HG02943 (cell line): ENCODE measurements around the gene ZPBP.
"Not testable (repeated sequence)": the region's sequence is repeated elsewhere in the genome, so short reads cannot be mapped to it uniquely, and the experiment has no call there.

Source experiments
- ATAC-seq: cut with Tn5 transposase; IDR thresholded peaks from one replicate; pipeline ENCODE4 v1.9.1; 2021; ENCODE audit warnings: mild to moderate bottlenecking, low read depth, moderate library complexity; ENCODE audit not compliant: unreplicated experiment

The ZPBP gene

DNA sequence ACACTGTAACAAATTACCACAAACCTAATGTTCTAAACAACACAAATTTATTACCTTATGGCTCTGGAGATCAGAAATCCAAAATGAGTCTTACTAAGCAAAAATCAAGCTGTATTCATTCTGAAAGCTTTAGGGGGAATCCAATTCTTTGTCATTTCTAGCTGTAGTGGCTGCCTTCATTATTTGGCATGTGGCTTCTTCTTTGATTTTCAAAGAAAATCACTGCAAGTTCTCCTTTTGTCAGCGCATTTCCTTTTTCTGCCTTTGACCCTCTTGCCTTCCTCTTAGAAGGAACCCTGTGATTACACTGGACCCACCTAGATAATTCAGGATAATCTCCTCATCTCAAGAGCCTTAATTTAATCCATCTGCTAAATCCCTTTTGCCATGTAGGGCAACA is 36.9 kb downstream of the ZPBP start:
- no peak for ATAC-seq

DNA sequence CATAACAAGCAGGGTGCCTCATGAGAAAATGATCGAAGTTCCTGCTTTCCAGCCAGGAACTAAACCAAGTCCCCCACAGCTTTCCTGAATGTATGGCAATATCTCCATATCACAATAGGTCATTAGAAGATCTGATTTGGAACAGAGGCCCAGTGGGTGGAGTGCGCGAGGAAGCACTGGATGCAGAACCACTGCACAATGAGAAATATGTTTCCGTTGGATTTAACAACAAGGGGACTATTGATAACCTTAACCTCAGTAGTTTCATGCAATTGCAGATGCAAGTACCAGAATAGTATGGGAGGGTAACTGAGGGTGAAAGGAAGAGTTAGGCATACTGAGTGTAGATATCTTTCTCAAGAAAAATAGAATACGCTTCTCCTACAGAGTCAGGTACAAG is 45.3 kb downstream of the ZPBP start:
- ATAC-seq, result no peak

DNA sequence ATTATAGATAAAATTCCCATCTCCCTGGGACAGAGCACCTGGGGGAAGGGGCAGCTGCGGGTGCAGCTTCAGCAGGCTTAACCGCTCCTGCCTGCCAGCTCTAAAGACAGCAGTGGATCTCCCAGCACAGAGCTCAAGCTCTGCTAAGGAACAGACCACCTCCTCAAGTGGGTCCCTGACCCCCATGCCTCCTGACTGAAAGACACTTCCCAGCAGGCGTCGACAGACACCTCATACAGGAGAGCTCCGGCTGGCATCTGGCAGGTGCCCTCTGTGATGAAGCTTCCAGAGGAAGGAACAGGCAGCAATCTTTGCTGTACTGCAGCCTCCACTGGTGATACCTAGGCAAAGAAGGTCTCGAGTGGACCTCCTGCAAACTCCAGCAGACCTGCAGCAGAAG is 51.9 kb downstream of the ZPBP start:
- not testable (repeated sequence) for ATAC-seq

DNA sequence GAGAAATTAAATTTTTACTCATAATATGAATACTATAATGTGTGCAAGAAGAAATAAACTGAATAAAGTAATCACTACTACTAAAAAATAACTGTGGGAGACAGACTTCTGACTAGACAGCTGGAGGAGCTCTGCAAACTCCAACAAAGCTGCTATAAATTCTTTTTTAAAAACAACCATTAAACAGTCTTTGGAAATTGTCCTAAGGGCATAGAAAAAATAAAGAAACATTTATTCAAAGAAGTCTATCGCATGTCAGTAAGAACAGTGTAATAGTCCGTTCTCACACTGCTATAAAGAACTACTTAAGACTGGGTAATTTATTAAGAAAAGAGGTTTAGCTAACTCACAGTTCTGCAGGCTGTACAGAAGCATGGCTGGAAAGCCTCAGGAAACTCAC is 56.0 kb downstream of the ZPBP start:
- no peak for ATAC-seq

DNA sequence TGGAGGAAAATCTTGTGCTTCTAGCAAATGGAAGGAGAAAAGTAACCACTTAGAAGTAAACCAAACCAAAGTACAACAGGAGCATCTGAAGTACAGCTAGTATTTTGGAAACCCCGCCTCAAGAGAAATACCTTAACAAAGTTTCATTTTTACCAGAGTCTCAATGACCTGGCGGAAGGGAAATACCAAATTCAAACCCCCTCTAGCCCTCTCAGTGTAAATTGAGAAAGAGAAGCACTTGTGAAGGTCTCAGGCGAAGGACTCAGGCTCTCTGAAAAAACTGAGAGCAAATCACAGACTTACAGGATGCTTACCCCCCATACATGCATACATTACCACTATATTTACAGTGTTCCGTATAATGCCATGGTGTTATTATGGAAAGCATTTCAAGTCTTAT is 70.1 kb downstream of the ZPBP start:
- ATAC-seq, result no peak

DNA sequence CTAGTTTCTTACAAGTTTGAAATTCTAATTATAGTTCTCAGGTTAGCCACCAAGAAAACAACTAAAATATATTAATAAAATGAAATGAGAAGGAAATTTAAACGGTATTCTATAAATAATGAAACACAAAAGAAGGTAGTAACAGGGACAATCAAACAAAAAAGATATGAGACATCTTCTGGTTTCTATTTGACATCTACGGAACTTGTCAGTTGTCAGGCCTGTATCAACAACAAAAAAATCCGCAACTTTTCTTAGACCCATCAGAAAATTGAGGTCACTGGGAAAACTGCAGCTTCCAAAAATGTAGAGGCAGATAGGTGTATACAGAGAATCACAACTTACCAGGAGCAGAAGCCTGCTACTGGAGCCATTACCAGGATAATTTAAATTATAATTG is 70.6 kb downstream of the ZPBP start:
- no peak for ATAC-seq

DNA sequence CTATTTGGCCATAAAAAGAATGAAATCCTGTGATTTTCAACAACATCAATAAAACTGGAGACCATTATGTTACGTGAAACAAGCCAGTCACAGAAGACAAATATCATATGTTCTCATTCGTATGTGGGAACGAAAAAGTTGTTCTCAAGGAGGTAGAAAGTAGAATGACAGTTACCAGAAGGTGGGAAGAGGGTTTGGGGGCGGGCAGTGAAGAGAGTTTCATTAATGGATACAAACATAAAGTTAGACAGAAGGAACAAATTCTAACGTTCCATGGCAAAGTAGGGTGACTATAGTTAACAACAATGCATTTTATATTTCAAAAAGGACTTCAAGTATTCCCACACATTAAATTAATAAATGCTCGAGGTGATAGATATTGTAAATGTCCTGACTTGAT is 97.4 kb downstream of the ZPBP start:
- ATAC-seq, result no peak

DNA sequence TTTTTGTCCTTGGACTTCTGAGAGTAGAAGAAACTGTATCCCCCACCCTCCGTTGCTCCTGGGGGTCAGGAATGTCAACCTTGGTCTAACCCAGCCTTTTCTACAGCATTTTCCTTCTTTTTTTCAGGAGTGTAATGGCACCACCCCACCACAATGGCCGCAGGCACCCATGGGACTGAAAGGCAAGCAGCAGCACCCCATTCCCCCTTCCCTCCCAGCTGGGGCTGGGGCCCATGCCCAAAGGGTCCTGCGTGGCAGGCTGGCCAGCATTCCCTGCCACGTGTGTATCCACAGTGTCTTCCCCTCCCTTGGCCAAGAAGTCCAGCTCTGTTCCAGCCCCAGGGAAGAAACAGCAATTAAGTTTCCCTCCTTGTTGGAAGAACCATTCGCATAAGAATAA is 106.9 kb downstream of the ZPBP start:
- no peak for ATAC-seq

DNA sequence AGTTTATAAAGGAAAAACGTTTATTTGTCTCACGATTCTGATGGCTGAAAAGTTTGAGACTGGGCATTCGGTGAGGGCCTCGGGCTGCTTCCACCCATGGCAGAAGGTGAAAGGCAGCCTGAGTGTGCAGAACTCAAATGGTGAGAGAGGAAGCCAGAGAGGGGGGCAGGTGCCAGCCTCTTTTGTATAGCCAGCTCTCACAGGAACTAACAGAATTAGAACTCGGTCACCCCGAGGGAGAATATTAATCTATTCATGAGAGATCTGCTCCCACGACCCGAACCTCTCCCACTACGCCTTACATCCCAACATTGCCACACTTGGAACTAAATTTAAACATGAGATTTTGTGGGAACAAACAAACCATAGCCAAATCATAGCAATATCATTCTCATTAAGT is 112.6 kb downstream of the ZPBP start:
- ATAC-seq, result no peak

DNA sequence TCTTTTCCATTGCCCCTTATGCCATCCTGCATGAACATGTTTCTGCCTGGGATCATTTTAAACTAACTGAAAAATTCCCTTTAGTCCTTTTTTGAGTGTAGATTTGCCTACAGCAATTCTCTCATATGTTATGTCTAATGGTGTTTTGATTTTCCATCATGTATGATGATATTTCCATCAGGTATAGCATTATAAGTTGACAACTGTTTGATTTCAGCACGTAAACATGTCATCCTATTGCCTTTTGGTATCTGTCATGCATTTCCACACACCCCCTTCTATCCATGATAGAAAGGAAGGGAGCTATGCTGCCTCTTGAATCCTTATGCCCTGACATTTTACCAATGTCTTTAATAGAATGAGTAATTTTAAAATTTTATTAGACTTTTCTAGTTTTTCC is 116.8 kb downstream of the ZPBP start:
- ATAC-seq, result no peak

DNA sequence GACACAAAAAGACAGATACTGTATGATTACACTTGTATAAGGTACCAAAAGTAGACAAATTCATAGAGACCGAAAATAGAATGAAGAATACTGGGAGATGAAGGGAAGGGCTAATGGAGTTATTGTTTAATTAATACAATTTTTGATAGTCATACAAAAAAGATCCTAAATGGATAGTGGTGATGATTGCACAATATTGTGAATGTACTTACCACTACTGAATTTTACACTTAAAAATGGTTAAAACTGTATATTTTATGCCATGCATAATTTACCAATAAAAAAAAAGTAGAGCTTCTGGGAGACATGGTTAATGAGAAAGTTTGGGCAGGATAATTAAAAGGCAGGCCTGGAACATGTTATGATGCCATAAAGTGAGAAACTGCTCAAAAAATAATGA is 119.0 kb downstream of the ZPBP start:
- ATAC-seq, result no peak

DNA sequence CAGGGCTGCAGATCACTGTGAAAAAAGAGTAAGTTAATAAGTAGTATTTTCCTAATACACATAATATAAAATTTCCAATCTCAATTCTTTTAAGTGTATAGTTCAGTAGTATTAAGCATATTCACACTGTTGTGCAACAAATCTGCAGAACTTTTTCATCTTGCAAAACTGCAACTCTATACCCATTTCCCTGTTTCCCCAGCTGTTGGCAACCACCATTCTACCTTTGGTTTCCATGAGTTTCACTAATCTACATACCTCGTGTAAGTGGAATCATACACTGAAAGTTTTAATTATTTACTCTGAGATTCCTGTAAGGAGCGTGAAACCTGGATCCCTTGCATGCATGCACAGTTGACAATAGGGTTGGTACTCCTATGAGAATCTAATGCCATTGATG is 155.4 kb downstream of the ZPBP start:
- ATAC-seq, result no peak

DNA sequence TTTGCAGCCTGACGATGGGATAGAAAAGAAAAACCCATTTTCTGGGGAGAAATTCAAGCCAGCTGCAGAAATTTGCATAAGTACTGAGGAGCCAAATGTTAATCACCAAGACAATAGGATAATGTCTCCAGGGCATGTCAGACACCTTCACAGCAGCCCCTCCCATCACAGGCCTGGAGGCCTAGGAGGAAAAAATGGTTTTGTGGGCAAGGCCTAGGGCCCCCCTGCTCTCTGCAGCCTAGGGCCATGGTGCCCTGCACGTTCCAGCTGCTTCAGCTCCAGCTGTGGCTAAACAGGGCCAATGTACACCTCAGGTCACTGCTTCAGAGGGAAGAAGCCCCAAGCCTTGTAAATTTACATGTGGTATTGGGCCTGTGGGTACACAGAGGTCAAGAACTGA is 161.4 kb downstream of the ZPBP start:
- ATAC-seq, result no peak

DNA sequence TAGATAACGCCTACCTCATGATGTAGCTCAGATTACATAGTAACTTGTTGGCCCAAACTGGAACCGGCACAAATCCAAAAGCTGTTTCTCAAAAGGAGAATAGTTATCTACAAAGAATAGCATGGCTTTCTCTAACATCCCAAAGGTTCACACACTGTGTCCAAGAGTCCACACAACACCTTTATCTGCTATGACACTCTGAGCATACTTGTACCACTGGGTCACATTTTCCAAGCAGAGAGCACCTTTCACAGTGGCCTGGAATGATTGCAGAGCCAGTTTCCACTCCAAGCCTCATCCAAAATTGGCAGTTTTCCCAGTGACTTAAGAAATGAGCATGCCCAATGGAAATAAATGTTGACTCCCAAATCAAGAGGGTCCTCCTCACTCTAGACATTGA is 164.3 kb downstream of the ZPBP start:
- ATAC-seq, result no peak

DNA sequence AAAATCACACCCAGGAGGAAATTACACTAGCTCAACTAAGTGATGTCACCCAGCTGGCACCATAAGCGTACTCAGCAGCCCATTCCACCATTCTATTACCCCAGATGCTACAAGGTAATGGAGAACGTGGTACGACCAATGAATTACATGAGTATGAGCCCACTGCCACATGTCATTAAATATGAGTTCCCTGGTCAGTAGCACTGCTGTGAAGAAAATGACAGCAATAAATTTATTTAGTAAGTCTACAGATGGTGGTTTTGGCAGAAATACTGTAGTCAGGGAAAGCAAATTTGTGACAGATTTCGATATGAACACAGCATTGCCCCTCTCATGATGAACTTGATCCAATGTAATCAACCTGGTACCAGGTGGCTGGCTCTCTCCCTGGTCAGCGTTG is 165.4 kb downstream of the ZPBP start:
- no peak for ATAC-seq

DNA sequence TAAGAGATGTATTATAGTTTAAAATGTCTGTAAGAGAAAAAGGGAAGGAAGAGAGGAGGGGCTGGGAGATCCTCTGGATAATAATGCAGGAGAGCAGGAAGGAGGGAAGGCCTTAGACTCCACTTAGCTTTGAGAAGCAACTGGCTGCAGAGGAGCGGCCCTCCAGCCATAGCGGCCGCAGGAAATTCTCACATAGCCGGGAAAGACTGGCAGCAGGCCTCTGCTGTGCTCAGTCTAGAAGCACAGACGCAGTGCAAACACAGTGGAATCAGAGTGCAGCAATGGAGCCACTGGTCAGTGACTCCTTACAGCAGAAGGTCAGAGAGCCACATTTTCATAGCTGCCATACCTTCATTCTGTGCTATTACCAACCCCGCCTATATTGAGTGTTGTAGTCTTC is 166.3 kb downstream of the ZPBP start:
- no peak for ATAC-seq

DNA sequence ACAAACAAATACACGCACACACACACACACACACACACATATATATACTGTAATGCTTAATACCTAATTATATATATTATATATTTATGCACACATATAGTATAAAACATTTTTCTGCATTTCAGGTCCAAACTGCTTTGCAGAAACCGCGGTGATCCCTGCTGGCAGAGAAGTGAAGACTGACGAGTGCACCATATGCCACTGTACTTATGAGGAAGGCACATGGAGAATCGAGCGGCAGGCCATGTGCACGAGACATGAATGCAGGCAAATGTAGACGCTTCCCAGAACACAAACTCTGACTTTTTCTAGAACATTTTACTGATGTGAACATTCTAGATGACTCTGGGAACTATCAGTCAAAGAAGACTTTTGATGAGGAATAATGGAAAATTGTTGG is 181.1 kb downstream of the ZPBP start:
- no peak for ATAC-seq

DNA sequence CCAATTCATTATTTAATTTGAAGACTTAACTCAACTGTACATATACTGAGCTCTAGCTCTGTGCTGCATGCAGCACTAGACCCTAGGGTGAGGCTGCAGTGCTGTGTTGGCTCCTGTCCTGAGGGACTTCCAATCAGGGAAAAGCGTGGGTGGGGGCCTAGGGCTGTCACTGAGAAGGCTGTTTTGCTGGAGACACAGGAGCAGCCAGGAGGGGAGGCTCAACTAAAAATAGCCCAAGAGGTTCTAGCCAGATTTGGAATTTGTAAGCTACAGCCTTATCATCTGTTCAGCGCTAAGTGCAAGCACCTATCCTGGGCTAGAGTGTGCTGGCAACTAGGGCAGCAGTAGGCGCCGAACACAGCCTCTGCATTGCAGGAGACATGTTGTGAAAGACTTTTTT is 198.5 kb downstream of the ZPBP start:
- no peak for ATAC-seq

DNA sequence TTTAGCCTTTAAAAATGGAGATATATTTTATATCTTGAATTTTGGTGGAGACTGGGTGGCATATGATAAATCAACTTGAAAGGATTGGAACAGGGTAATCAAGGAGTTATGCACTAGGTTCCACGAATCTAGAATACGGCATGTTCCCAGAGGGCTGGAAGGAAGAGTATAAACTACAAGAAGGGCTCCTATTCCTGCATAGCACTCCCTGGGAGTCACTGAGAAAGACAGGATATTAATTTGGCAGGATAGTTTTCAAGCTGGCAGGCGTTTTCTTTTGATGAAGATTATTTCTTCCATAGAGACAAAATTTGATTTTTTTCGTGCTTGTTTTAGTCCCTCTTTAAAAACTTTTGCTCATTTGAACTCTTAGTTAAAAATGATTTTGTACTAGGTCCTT is 199.9 kb downstream of the ZPBP start:
- no peak for ATAC-seq

DNA sequence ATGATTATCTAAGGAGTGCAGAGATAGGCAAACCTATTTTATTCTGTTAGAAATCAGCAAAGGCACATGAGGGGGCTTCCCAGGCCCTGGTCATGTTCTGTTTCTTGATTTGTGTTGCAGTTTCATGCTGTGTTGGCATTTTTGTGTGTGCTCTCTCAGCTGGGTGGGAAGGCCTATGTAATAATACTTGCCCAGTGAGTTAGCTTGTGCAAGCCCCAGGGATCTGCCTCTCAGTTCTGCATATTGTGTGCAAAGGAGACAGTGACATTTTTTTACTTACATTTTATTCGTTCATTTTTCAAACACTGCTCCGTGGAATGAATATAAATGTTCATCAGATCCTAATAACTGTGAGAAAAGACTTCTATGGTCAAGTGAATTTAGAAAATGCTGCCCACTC is 200.6 kb downstream of the ZPBP start:
- no peak for ATAC-seq
